DND-41 (cell line): ENCODE data around the gene FRG2B.
"Not testable (repeated sequence)": the region's sequence is repeated elsewhere in the genome, so short reads cannot be mapped to it uniquely, and the experiment has no call there.

Experiments
- ATAC-seq: fragments of 200-7000 bp; cut with Tn5 transposase; 3 replicates; pipeline ENCODE4 v1.9.1; 2021; ENCODE audit warnings: low read depth; ENCODE audit not compliant: insufficient read depth
- DNase-seq: peaks from one replicate; pipeline ENCODE4 v3.0.0-alpha.2; 2020
- H2AFZ ChIP-seq: 2 replicates; pipeline ENCODE4 v1.6.0; 2012; ENCODE audit warnings: low read depth, low read length
- H3K27ac ChIP-seq: 2 replicates; pipeline ENCODE4 v1.5.1; 2012; ENCODE audit warnings: low read length, inconsistent platforms
- H3K27me3 ChIP-seq: fragments of 200-600 bp; sonication (generic); 2 replicates; pipeline ENCODE4 v1.6.0; 2012; ENCODE audit warnings: low read length, mild to moderate bottlenecking, inconsistent platforms; ENCODE audit not compliant: insufficient read depth, poor library complexity
- H3K36me3 ChIP-seq: 2 replicates; pipeline ENCODE4 v1.5.1; 2012; ENCODE audit warnings: low read length, inconsistent platforms; ENCODE audit not compliant: insufficient read depth
- H3K4me1 ChIP-seq: 2 replicates; pipeline ENCODE4 v1.5.1; 2012; ENCODE audit warnings: mild to moderate bottlenecking, low read length; ENCODE audit not compliant: insufficient read depth
- H3K4me2 ChIP-seq: 2 replicates; pipeline ENCODE4 v1.6.0; 2012; ENCODE audit warnings: mild to moderate bottlenecking, moderate library complexity, low read length, inconsistent platforms; ENCODE audit not compliant: insufficient read depth
- H3K4me3 ChIP-seq, 2 experiments: fragments of 200-600 bp in 1 of 2; shearing (Covaris generic) in 1 of 2; 2 replicates each; pipeline ENCODE4 v1.5.1; 2012 to 2016; ENCODE audit warnings: inconsistent platforms in 2 of 2, low read length in 2 of 2, mild to moderate bottlenecking in 2 of 2, low read depth in 1 of 2, moderate library complexity in 1 of 2
- H3K79me2 ChIP-seq: 2 replicates; pipeline ENCODE4 v1.6.0; 2012; ENCODE audit warnings: low read length, inconsistent platforms; ENCODE audit not compliant: insufficient read depth
- H3K9ac ChIP-seq: 2 replicates; pipeline ENCODE4 v1.6.0; 2012; ENCODE audit warnings: low read depth, mild to moderate bottlenecking, inconsistent platforms, low read length, moderate library complexity
- H3K9me3 ChIP-seq: 2 replicates; pipeline ENCODE4 v1.5.1; 2012; ENCODE audit warnings: low read length, moderate library complexity, mild to moderate bottlenecking, inconsistent platforms; ENCODE audit not compliant: insufficient read depth, severe bottlenecking
- H4K20me1 ChIP-seq: 2 replicates; pipeline ENCODE4 v1.6.0; 2012; ENCODE audit warnings: low read length; ENCODE audit not compliant: insufficient read depth
- EZH2 ChIP-seq: IDR thresholded peaks from 3 replicates; pipeline ENCODE4 v1.6.1; 2012; ENCODE audit warnings: borderline replicate concordance, low read depth, mild to moderate bottlenecking, moderate library complexity, low read length, inconsistent platforms; ENCODE audit not compliant: severe bottlenecking
- TF ChIP-seq, protein P1 (sequence below): IDR thresholded peaks from 2 replicates; pipeline ENCODE4 v1.5.1; 2012; ENCODE audit warnings: borderline replicate concordance, low read length, moderate library complexity, mild to moderate bottlenecking; ENCODE audit not compliant: poor library complexity, severe bottlenecking; ENCODE audit errors: extremely low read depth

The FRG2B gene

DNA sequence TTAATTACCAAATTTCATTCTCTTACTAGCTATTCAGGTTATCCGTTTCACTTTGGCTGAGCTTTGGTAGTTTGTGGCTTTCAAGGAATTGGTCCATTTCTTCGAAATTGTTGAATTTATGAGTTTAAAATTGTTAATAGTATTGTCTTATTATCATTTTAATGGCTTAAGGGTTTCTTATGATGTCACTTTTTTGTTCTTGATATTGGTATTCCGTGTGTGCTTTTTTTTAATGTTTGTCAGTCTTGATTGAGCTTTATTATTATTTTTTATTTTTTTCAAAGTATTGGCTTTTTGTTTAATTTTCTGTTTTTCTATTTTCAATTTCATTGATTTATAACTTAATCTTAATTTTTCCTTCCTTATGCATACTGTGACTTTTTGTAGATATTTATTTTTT, 25.9 kb downstream of the FRG2B start:
- Histone ChIP-seq H3K27me3 (peaks cover 6% of the 10 kb centered on the region), H3K9ac (no peak overlapping the region), H3K4me2 (no peak overlapping the region), H3K9me3 (no peaks in the 10 kb centered on the region), H4K20me1 (no peaks in the 10 kb centered on the region), H3K4me3 (no peak overlapping the region), H3K79me2 (no peaks in the 10 kb centered on the region), H3K36me3 (no peaks in the 10 kb centered on the region), H3K27ac (no peak overlapping the region), H2AFZ (no peak overlapping the region), H3K4me1 (no peaks in the 10 kb centered on the region)
- ATAC-seq (no peak), DNase-seq (no peak)
- TF ChIP-seq, protein P1, sequence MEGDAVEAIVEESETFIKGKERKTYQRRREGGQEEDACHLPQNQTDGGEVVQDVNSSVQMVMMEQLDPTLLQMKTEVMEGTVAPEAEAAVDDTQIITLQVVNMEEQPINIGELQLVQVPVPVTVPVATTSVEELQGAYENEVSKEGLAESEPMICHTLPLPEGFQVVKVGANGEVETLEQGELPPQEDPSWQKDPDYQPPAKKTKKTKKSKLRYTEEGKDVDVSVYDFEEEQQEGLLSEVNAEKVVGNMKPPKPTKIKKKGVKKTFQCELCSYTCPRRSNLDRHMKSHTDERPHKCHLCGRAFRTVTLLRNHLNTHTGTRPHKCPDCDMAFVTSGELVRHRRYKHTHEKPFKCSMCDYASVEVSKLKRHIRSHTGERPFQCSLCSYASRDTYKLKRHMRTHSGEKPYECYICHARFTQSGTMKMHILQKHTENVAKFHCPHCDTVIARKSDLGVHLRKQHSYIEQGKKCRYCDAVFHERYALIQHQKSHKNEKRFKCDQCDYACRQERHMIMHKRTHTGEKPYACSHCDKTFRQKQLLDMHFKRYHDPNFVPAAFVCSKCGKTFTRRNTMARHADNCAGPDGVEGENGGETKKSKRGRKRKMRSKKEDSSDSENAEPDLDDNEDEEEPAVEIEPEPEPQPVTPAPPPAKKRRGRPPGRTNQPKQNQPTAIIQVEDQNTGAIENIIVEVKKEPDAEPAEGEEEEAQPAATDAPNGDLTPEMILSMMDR, result no peak
- no peak for TF ChIP-seq EZH2

DNA sequence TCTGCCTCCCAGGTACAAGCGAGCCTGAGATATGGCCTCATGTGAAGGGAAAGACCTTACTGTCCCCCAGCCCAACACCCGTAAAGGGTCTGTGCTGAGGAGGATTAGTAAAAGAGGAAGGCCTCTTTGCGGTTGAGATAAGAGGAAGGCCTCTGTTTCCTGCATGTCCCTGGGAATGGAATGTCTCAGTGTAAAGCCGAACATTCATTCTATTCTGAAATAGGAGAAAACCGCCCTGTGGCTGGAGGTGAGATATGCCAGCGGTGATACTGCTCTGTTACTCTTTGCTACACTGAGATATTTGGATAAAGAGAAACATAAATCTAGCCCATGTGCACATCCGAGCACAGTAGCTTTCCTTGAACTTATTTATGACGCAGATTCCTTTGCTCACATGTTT, 26.7 kb downstream of the FRG2B start:
- not testable (repeated sequence) for H3K9ac ChIP-seq, H3K27ac ChIP-seq, H3K9me3 ChIP-seq, DNase-seq, H3K4me1 ChIP-seq, H2AFZ ChIP-seq, H3K79me2 ChIP-seq, H3K4me3 ChIP-seq, ATAC-seq, H3K4me2 ChIP-seq, H3K36me3 ChIP-seq, H3K27me3 ChIP-seq, H4K20me1 ChIP-seq

DNA sequence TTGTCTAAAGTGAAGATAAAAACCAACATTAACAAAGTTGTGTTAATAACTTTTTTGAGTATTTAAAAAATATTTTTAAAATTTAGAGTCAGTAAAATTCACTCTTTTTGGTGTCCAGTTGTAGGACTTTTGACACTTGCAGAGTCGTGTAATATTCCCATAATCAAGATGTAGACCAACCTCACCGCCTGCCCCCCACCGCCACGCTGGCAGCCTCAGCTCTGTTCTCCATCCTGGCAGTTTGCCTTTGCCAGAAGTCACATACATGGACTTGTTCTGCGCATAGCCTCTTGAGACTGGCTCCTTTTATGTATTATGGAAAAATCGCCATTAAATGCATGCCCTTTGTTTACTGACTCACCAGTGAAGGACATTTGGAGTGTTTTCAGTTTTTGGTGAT, 33.9 kb downstream of the FRG2B start:
- Histone ChIP-seq H3K4me2 (no peak overlapping the region), H3K27ac (no peak overlapping the region), H3K4me3 (no peak overlapping the region), H3K9ac (no peak overlapping the region), H3K27me3 (no peaks in the 10 kb centered on the region), H3K79me2 (no peaks in the 10 kb centered on the region), H4K20me1 (no peaks in the 10 kb centered on the region), H3K4me1 (no peaks in the 10 kb centered on the region), H3K9me3 (no peaks in the 10 kb centered on the region), H3K36me3 (no peaks in the 10 kb centered on the region), H2AFZ (no peak overlapping the region)
- ATAC-seq (no peak), DNase-seq (no peak)
- TF ChIP-seq, protein P1, result no peak
- TF ChIP-seq EZH2, result no peak

DNA sequence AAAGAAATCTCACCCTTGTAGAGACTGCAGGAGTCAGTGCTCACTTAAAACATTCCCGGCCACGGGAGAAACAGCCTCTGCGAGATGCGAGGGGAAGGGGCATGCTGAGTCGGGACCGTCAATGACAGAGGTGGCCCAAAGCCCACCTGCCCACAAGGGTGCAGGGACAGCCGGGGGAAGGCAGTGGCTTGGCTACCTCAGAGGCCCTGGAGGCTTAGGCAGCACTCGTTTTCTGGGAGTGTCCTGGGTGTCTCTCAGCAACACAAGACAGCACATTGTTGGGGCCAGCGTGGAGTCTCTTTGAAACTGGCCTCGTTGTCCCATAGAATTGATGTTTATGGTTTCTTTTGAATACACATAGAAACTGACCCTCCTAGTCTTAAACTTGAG, 35.6 kb downstream of the FRG2B start:
- Histone ChIP-seq H4K20me1 (no peaks in the 10 kb centered on the region), H2AFZ (no peak overlapping the region), H3K4me2 (no peak overlapping the region), H3K9ac (no peak overlapping the region), H3K27me3 (no peaks in the 10 kb centered on the region), H3K36me3 (no peaks in the 10 kb centered on the region), H3K4me3 (no peak overlapping the region), H3K4me1 (no peaks in the 10 kb centered on the region), H3K79me2 (no peaks in the 10 kb centered on the region), H3K9me3 (no peaks in the 10 kb centered on the region), H3K27ac (no peak overlapping the region)
- no peak for TF ChIP-seq EZH2
- TF ChIP-seq, protein P1, result no peak
- no peak for ATAC-seq
- DNase-seq, result no peak
